Activated naive CD4-positive, alpha-beta T cell treated with anti-CD3 and anti-CD28 coated beads for 36 hours (primary cell): Measurements from ENCODE around the gene SC5D. TPM values are rescaled to one million over a fixed set of nuclear protein-coding genes. Genes with fewer than 3 reads are reported as not detected.

ENCODE experiments used
- CTCF ChIA-PET: fragments of 350-600 bp; sonication (Branson Sonifier 250); formaldehyde crosslinking; loops from one replicate; lab custom pipeline; 2021; ENCODE audit warnings: antibody characterized with exemption; lab: Charles Lee
- DNase-seq: peaks from one replicate; pipeline ENCODE4 v3.0.0-alpha.2; 2020
- H3K27ac Mint-ChIP-seq: one replicate; pipeline ENCODE4 v1.8.0; 2021; ENCODE audit warnings: mild to moderate bottlenecking, mixed read lengths
- H3K27me3 Mint-ChIP-seq: one replicate; pipeline ENCODE4 v1.8.0; 2021; ENCODE audit warnings: low read depth, mixed read lengths
- H3K36me3 Mint-ChIP-seq: one replicate; pipeline ENCODE4 v1.8.0; 2021; ENCODE audit warnings: low read depth, mixed read lengths
- H3K4me1 Mint-ChIP-seq: one replicate; pipeline ENCODE4 v1.8.0; 2021; ENCODE audit warnings: low read depth, mixed read lengths
- H3K4me3 Mint-ChIP-seq: one replicate; pipeline ENCODE4 v1.8.0; 2021; ENCODE audit warnings: mild to moderate bottlenecking, moderate library complexity, mixed read lengths
- H3K9me3 Mint-ChIP-seq: one replicate; pipeline ENCODE4 v1.8.0; 2021; ENCODE audit warnings: mixed read lengths
- intact Hi-C: fragments of 100-400 bp; cut with micrococcal nuclease; formaldehyde crosslinking; loops from one replicate; pipeline ENCODE4 v1.15.1; 2023
- total RNA-seq, 2 experiments: library from RNA; stranded (reverse); gene quantifications; one replicate each; pipeline ENCODE4 v1.2.3, GENCODE V29; 2021

SC5D gene
- total RNA-seq, 2 experiments from 2014 or later: 29.6 to 31.7 TPM

GRCh38 chr11:121257976-121258375, 34.6 kb upstream of the SC5D start:
- Mint-ChIP-seq H3K4me3 (no peak overlapping the region), H3K36me3 (peaks cover 1% of the 10 kb centered on the region), H3K27me3 (no peaks in the 10 kb centered on the region), H3K27ac (no peak overlapping the region), H3K4me1 (no peaks in the 10 kb centered on the region), H3K9me3 (peaks cover 6% of the 10 kb centered on the region)
- intact Hi-C loops: no loop called here
- DNase-seq: no peak
- CTCF ChIA-PET: no interaction called here

GRCh38 chr11:121265586-121265985, 27.0 kb upstream of the SC5D start:
- CTCF ChIA-PET: no interaction called here
- peaks cover 13% of the 10 kb centered on the region for H3K27me3 Mint-ChIP-seq

GRCh38 chr11:121268581-121268980, 24.0 kb upstream of the SC5D start:
- H3K4me3 Mint-ChIP-seq: no peak overlapping the region
- no peak for DNase-seq
- peaks cover 4% of the 10 kb centered on the region for H3K4me1 Mint-ChIP-seq
- no peak overlapping the region for H3K27ac Mint-ChIP-seq
- no peaks in the 10 kb centered on the region for H3K9me3 Mint-ChIP-seq
- H3K36me3 Mint-ChIP-seq: no peaks in the 10 kb centered on the region
- intact Hi-C loops: no loop called here
- peaks cover 17% of the 10 kb centered on the region for H3K27me3 Mint-ChIP-seq
- CTCF ChIA-PET: interaction anchor here (1.1 to 1.8 kb wide), 3 partner anchors 16 to 74 kb away, joined by 3 to 4 read pairs (median 4); no protein-coding TSS in a partner anchor

More at GRCh38 chr11:121265586-121265985, 27.0 kb upstream of the SC5D start:
- no peak for DNase-seq
- Mint-ChIP-seq H3K9me3 (peaks cover 6% of the 10 kb centered on the region), H3K27ac (no peak overlapping the region), H3K4me1 (peaks cover 4% of the 10 kb centered on the region), H3K36me3 (peaks cover 4% of the 10 kb centered on the region), H3K4me3 (no peak overlapping the region)
- intact Hi-C loops: no loop called here

GRCh38 chr11:121270001-121270678, 22.4 kb upstream of the SC5D start:
- Mint-ChIP-seq H3K9me3 (no peaks in the 10 kb centered on the region), H3K4me1 (peaks cover 4% of the 10 kb centered on the region), H3K36me3 (no peaks in the 10 kb centered on the region), H3K4me3 (no peak overlapping the region), H3K27me3 (peaks cover 17% of the 10 kb centered on the region), H3K27ac (no peak overlapping the region)
- DNase-seq: no peak
- intact Hi-C loops: no loop called here
- CTCF ChIA-PET: interaction anchor here (1.8 kb wide), 1 partner anchor 17 kb away, joined by 4 read pairs; no protein-coding TSS in a partner anchor

- H3K4me1 Mint-ChIP-seq: no peaks in the 10 kb centered on the region
- H3K9me3 Mint-ChIP-seq: peaks cover 8% of the 10 kb centered on the region
- no peak overlapping the region for H3K4me3 Mint-ChIP-seq
- no peak for DNase-seq
- no peak overlapping the region for H3K27ac Mint-ChIP-seq
- H3K36me3 Mint-ChIP-seq: no peaks in the 10 kb centered on the region
- CTCF ChIA-PET: interaction anchor here (0.6 kb wide), 1 partner anchor 153 kb away, joined by 3 read pairs; no protein-coding TSS in a partner anchor
- peaks cover 4% of the 10 kb centered on the region for H3K27me3 Mint-ChIP-seq
- intact Hi-C loops: no loop called here
Observed at GRCh38 chr11:121274332-121274991, 18.1 kb upstream of the SC5D start.

GRCh38 chr11:121281698-121282097, 10.9 kb upstream of the SC5D start:
- CTCF ChIA-PET: no interaction called here
- no peaks in the 10 kb centered on the region for H3K4me1 Mint-ChIP-seq
- peaks cover 13% of the 10 kb centered on the region for H3K27me3 Mint-ChIP-seq
- DNase-seq: no peak
- no peak overlapping the region for H3K4me3 Mint-ChIP-seq
- intact Hi-C loops: no loop called here
- H3K36me3 Mint-ChIP-seq: no peaks in the 10 kb centered on the region
- H3K27ac Mint-ChIP-seq: no peak overlapping the region
- H3K9me3 Mint-ChIP-seq: peaks cover 8% of the 10 kb centered on the region

- DNase-seq: no peak
- Mint-ChIP-seq H3K4me1 (no peaks in the 10 kb centered on the region), H3K36me3 (no peaks in the 10 kb centered on the region), H3K9me3 (peaks cover 8% of the 10 kb centered on the region), H3K4me3 (no peak overlapping the region), H3K27ac (no peak overlapping the region), H3K27me3 (peaks cover 13% of the 10 kb centered on the region)
- intact Hi-C loops: no loop called here
- CTCF ChIA-PET: no interaction called here
Observed at GRCh38 chr11:121282386-121282785, 10.2 kb upstream of the SC5D start.

GRCh38 chr11:121282886-121283502, 9.6 kb upstream of the SC5D start:
- CTCF ChIA-PET: no interaction called here
- Mint-ChIP-seq H3K27me3 (peaks cover 13% of the 10 kb centered on the region), H3K4me1 (no peaks in the 10 kb centered on the region), H3K4me3 (no peak overlapping the region), H3K36me3 (no peaks in the 10 kb centered on the region), H3K9me3 (peaks cover 7% of the 10 kb centered on the region), H3K27ac (no peak overlapping the region)
- intact Hi-C loops: no loop called here
- DNase-seq: no peak

GRCh38 chr11:121291319-121291718, 1.3 kb upstream of the SC5D start:
- peaks cover 4% of the 10 kb centered on the region for H3K9me3 Mint-ChIP-seq

GRCh38 chr11:121291896-121292494, 576 bp upstream of the SC5D start:
- peak overlapping the region; percentile 90 for H3K4me3 Mint-ChIP-seq
- DNase-seq: peak; percentile 40
- peak overlapping the region; percentile 95 for H3K27ac Mint-ChIP-seq
- H3K27me3 Mint-ChIP-seq: no peaks in the 10 kb centered on the region
- H3K4me1 Mint-ChIP-seq: peaks cover 32% of the 10 kb centered on the region
- peaks cover 4% of the 10 kb centered on the region for H3K9me3 Mint-ChIP-seq
- CTCF ChIA-PET: interaction anchor here (0.6 to 2.2 kb wide), 5 partner anchors 42 to 493 kb away, joined by 3 to 5 read pairs (median 3); no protein-coding TSS in a partner anchor
- intact Hi-C loops: loop anchor here (1.0 to 2.0 kb wide), 6 partner anchors 17 to 955 kb away; partner anchors contain the start of gene ARHGEF12
- H3K36me3 Mint-ChIP-seq: no peaks in the 10 kb centered on the region

More at GRCh38 chr11:121291319-121291718, 1.3 kb upstream of the SC5D start:
- DNase-seq: no peak
- Mint-ChIP-seq H3K4me1 (peaks cover 29% of the 10 kb centered on the region), H3K36me3 (no peaks in the 10 kb centered on the region), H3K4me3 (no peak overlapping the region), H3K27ac (no peak overlapping the region), H3K27me3 (no peaks in the 10 kb centered on the region)
- CTCF ChIA-PET: interaction anchor here (0.6 to 2.2 kb wide), 5 partner anchors 8 to 494 kb away, joined by 3 to 5 read pairs (median 3); no protein-coding TSS in a partner anchor
- intact Hi-C loops: no loop called here

- Mint-ChIP-seq H3K27me3 (no peaks in the 10 kb centered on the region), H3K36me3 (no peaks in the 10 kb centered on the region), H3K4me3 (peak overlapping the region; percentile 90), H3K9me3 (peaks cover 4% of the 10 kb centered on the region), H3K4me1 (peaks cover 37% of the 10 kb centered on the region), H3K27ac (peak overlapping the region; percentile 95)
- intact Hi-C loops: loop anchor here (2.0 kb wide), 2 partner anchors 16 to 956 kb away; partner anchors contain the start of gene ARHGEF12
- DNase-seq: no peak
- CTCF ChIA-PET: no interaction called here
Observed at GRCh38 chr11:121293288-121293594, 670 bp downstream of the SC5D start.
